Karpas-422 (cell line): ENCODE data around the gene C4A. TPM values are rescaled to one million over a fixed set of nuclear protein-coding genes. Genes with fewer than 3 reads are reported as not detected.

Experiments used
- DNase-seq: peaks from one replicate; pipeline ENCODE4 v3.0.0-alpha.2; 2015
- H2AFZ ChIP-seq: fragments of 200-600 bp; sonication (generic); 2 replicates; pipeline ENCODE4 v1.6.1; 2014; ENCODE audit warnings: antibody characterized with exemption, low read length, mixed read lengths
- H3K27ac ChIP-seq: fragments of 200-600 bp; sonication (generic); 2 replicates; pipeline ENCODE4 v1.5.1; 2014; ENCODE audit warnings: mild to moderate bottlenecking, low read length, moderate library complexity
- H3K27me3 ChIP-seq: fragments of 200-600 bp; sonication (generic); 2 replicates; pipeline ENCODE4 v1.6.1; 2014; ENCODE audit warnings: low read length, mixed read lengths
- H3K36me3 ChIP-seq: fragments of 200-600 bp; sonication (generic); 2 replicates; pipeline ENCODE4 v1.6.1; 2014; ENCODE audit warnings: low read length, mixed read lengths; ENCODE audit not compliant: insufficient read depth
- H3K4me1 ChIP-seq: fragments of 200-600 bp; sonication (generic); 2 replicates; pipeline ENCODE4 v1.6.1; 2014; ENCODE audit warnings: mild to moderate bottlenecking, low read length, mixed read lengths
- H3K4me2 ChIP-seq: fragments of 200-600 bp; sonication (generic); 2 replicates; pipeline ENCODE4 v1.6.1; 2014; ENCODE audit warnings: low read length, low read depth, mild to moderate bottlenecking; ENCODE audit not compliant: poor library complexity, severe bottlenecking
- H3K4me3 ChIP-seq: fragments of 200-600 bp; sonication (generic); 2 replicates; pipeline ENCODE4 v1.5.1; 2014; ENCODE audit warnings: mild to moderate bottlenecking, antibody characterized with exemption, low read length, mixed read lengths
- H3K79me2 ChIP-seq: fragments of 200-600 bp; sonication (generic); 2 replicates; pipeline ENCODE4 v1.6.1; 2014; ENCODE audit warnings: mild to moderate bottlenecking, low read length, mixed read lengths
- H3K9ac ChIP-seq: fragments of 200-600 bp; sonication (generic); 2 replicates; pipeline ENCODE4 v1.6.0; 2014; ENCODE audit warnings: low read length
- H3K9me2 ChIP-seq: fragments of 200-600 bp; sonication (generic), shearing (Covaris generic); replicated peaks from 2 replicates; pipeline ENCODE4 v1.6.0; 2014; ENCODE audit warnings: mild to moderate bottlenecking, low read length, moderate library complexity; ENCODE audit not compliant: insufficient read depth
- H3K9me3 ChIP-seq: fragments of 300-700, 200-600 bp; sonication (generic); 2 replicates; pipeline ENCODE4 v1.6.1; 2014; ENCODE audit warnings: low read length, mixed read lengths
- H4K20me1 ChIP-seq: fragments of 200-600 bp; sonication (generic); 2 replicates; pipeline ENCODE4 v1.6.1; 2014; ENCODE audit warnings: mild to moderate bottlenecking, antibody characterized with exemption, low read length, low read depth; ENCODE audit not compliant: insufficient read depth
- total RNA-seq: library from RNA; depleted of rRNA; stranded (reverse); fragments of >200 nt; shearing (Covaris generic); gene quantifications from 2 replicates; pipeline ENCODE4 v1.2.3, GENCODE V29; 2014; ENCODE audit warnings: low replicate concordance

The C4A gene
- total RNA-seq, 1 experiment from 2014 or later: 2.9 TPM

DNA sequence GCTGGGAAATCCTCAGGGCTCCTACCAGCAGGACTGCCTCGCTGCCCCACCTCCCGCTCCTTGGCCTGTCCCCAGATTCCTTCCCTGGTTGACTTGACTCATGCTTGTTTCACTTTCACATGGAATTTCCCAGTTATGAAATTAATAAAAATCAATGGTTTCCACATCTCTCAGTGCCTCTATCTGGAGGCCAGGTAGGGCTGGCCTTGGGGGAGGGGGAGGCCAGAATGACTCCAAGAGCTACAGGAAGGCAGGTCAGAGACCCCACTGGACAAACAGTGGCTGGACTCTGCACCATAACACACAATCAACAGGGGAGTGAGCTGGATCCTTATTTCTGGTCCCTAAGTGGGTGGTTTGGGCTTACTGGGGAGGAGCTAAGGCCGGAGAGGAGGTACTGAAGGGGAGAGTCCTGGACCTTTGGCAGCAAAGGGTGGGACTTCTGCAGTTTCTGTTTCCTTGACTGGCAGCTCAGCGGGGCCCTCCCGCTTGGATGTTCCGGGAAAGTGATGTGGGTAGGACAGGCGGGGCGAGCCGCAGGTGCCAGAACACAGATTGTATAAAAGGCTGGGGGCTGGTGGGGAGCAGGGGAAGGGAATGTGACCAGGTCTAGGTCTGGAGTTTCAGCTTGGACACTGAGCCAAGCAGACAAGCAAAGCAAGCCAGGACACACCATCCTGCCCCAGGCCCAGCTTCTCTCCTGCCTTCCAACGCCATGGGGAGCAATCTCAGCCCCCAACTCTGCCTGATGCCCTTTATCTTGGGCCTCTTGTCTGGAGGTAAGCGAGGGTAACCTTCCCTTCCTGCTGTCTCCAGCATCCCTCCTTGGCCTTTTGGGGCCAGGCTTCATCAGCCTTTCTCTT is 36.1 kb upstream of the C4A start, which contains the start of gene CFB:
Gene CFB (plus strand): TSS at position 589 of the 863 bp plus-strand sequence. CDS start 127 bp downstream, at position 716.
- Histone ChIP-seq H3K36me3 (no peaks in the 10 kb centered on the region), H3K9ac (no peak within 1 kb of the TSS), H4K20me1 (no peaks in the 10 kb centered on the region), H3K4me2 (no peak within 1 kb of the TSS), H3K27ac (no peak within 1 kb of the TSS), H3K79me2 (no peaks in the 10 kb centered on the region), H2AFZ (no peak within 1 kb of the TSS), H3K9me3 (no peaks in the 10 kb centered on the region), H3K4me3 (no peak within 1 kb of the TSS), H3K27me3 (no peaks in the 10 kb centered on the region), H3K9me2 (no peaks in the 10 kb centered on the region), H3K4me1 (no peaks in the 10 kb centered on the region)
- DNase-seq: no peak

DNA sequence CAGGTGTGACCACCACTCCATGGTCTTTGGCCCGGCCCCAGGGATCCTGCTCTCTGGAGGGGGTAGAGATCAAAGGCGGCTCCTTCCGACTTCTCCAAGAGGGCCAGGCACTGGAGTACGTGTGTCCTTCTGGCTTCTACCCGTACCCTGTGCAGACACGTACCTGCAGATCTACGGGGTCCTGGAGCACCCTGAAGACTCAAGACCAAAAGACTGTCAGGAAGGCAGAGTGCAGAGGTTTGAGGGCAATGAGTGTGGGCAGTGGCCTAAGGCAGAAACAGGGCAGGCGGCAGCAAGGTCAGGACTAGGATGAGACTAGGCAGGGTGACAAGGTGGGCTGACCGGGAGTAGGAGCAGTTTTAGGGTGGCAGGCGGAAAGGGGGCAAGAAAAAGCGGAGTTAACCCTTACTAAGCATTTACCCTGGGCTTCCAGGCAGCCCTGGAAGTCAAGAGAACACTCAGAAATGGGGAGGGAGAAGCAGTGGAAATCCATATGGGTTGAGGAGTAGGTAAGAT is 35.4 kb upstream of the C4A start:
- Histone ChIP-seq H2AFZ (no peak overlapping the region), H3K79me2 (no peaks in the 10 kb centered on the region), H3K36me3 (0 out of 2 replicates have a peak, but pooled peaks cover 3% of the 10 kb centered on the region), H3K4me1 (no peaks in the 10 kb centered on the region), H3K9me3 (no peaks in the 10 kb centered on the region), H3K9me2 (no peaks in the 10 kb centered on the region), H4K20me1 (no peaks in the 10 kb centered on the region), H3K27ac (no peak overlapping the region), H3K4me3 (no peak overlapping the region), H3K9ac (no peak overlapping the region), H3K27me3 (no peaks in the 10 kb centered on the region), H3K4me2 (no peak overlapping the region)
- no peak for DNase-seq

DNA sequence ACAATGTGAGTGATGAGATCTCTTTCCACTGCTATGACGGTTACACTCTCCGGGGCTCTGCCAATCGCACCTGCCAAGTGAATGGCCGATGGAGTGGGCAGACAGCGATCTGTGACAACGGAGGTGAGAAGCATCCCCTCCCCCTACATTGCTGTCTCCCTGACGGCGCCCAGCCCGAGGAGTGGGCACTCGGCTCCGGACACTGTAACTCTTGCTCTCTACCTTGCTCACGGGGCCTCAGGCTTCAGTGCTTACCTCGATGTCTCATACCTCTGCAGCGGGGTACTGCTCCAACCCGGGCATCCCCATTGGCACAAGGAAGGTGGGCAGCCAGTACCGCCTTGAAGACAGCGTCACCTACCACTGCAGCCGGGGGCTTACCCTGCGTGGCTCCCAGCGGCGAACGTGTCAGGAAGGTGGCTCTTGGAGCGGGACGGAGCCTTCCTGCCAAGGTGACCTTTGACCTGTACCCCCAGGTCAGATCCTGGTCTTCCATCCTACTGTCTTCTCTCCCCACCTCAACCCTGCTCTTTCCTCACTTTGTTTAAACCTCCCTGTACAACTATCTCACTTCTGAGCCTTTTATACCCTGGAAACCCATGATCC is 34.7 kb upstream of the C4A start:
- H3K4me3 ChIP-seq: no peak overlapping the region
- no peak overlapping the region for H3K9ac ChIP-seq
- H3K36me3 ChIP-seq: 0 out of 2 replicates have a peak, but pooled peaks cover 10% of the 10 kb centered on the region
- DNase-seq: no peak
- no peaks in the 10 kb centered on the region for H3K79me2 ChIP-seq
- no peaks in the 10 kb centered on the region for H3K4me1 ChIP-seq
- H3K9me2 ChIP-seq: no peaks in the 10 kb centered on the region
- H3K9me3 ChIP-seq: no peaks in the 10 kb centered on the region
- H3K4me2 ChIP-seq: no peak overlapping the region
- no peak overlapping the region for H3K27ac ChIP-seq
- H4K20me1 ChIP-seq: no peaks in the 10 kb centered on the region
- H3K27me3 ChIP-seq: no peaks in the 10 kb centered on the region
- no peak overlapping the region for H2AFZ ChIP-seq

DNA sequence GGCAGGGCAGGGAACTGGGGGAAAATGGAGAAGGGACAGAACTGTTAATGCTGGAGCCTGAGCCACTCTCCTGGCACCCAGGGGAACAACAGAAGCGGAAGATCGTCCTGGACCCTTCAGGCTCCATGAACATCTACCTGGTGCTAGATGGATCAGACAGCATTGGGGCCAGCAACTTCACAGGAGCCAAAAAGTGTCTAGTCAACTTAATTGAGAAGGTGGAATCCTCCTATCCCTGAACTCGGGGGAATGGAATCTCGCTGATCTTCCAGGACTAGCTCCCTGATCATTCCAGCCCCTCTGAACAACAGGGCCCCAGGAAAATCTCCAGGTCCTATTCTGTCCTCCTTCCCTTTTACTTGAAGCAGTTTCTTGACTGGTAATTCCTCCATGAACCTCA is 34.0 kb upstream of the C4A start:
- Histone ChIP-seq H3K4me1 (no peaks in the 10 kb centered on the region), H2AFZ (no peak overlapping the region), H3K27ac (no peak overlapping the region), H3K9me3 (no peaks in the 10 kb centered on the region), H3K9me2 (no peaks in the 10 kb centered on the region), H3K36me3 (0 out of 2 replicates have a peak, but pooled peaks cover 10% of the 10 kb centered on the region), H3K79me2 (no peaks in the 10 kb centered on the region), H4K20me1 (no peaks in the 10 kb centered on the region), H3K9ac (no peak overlapping the region), H3K27me3 (no peaks in the 10 kb centered on the region), H3K4me2 (no peak overlapping the region), H3K4me3 (no peak overlapping the region)
- peak; percentile 43 for DNase-seq

DNA sequence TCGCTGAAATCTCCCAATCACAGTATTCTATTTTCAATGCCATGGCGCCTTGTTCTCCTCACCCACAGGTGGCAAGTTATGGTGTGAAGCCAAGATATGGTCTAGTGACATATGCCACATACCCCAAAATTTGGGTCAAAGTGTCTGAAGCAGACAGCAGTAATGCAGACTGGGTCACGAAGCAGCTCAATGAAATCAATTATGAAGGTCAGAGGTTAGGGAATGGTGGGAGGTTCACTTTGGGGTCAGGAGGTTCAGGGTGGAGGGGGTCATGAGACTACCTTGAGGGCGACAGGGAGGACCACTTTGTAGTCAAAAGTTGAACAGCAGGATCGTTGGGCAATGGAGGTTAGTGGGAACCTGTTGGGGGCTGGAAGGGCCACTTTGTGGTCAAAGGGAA is 33.6 kb upstream of the C4A start:
- Histone ChIP-seq H3K79me2 (no peaks in the 10 kb centered on the region), H4K20me1 (no peaks in the 10 kb centered on the region), H3K4me2 (no peak overlapping the region), H3K4me1 (no peaks in the 10 kb centered on the region), H3K27me3 (no peaks in the 10 kb centered on the region), H3K27ac (no peak overlapping the region), H2AFZ (no peak overlapping the region), H3K9me3 (no peaks in the 10 kb centered on the region), H3K4me3 (no peak overlapping the region), H3K36me3 (0 out of 2 replicates have a peak, but pooled peaks cover 10% of the 10 kb centered on the region), H3K9me2 (no peaks in the 10 kb centered on the region), H3K9ac (no peak overlapping the region)
- no peak for DNase-seq

DNA sequence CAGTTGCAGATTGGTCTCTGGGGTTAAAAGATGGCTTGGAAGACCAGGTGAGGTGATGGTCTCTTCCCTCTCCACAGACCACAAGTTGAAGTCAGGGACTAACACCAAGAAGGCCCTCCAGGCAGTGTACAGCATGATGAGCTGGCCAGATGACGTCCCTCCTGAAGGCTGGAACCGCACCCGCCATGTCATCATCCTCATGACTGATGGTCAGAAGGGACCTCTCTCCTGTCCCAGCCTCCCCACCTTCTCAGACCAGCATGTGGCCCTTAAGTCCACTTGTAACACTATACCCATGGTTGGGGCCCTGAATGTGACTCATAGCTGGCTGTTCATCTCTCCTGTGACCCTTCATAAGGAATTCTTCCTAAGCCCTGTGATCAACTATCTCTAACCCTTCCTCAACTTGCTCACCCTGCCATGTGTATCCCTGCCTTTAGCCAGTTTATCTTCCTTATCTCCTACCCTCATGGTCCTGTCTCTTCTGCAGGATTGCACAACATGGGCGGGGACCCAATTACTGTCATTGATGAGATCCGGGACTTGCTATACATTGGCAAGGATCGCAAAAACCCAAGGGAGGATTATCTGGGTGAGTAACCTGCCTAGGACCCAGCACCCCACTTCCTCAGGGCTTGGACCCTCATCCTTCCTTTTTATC is 33.0 kb upstream of the C4A start:
- 0 out of 2 replicates have a peak, but pooled peaks cover 10% of the 10 kb centered on the region for H3K36me3 ChIP-seq
- H3K9ac ChIP-seq: no peak overlapping the region
- no peak overlapping the region for H3K4me3 ChIP-seq
- H3K4me2 ChIP-seq: no peak overlapping the region
- H2AFZ ChIP-seq: no peak overlapping the region
- DNase-seq: peak; percentile 40
- H3K9me2 ChIP-seq: no peaks in the 10 kb centered on the region
- H4K20me1 ChIP-seq: no peaks in the 10 kb centered on the region
- no peaks in the 10 kb centered on the region for H3K27me3 ChIP-seq
- H3K9me3 ChIP-seq: no peaks in the 10 kb centered on the region
- no peaks in the 10 kb centered on the region for H3K4me1 ChIP-seq
- no peaks in the 10 kb centered on the region for H3K79me2 ChIP-seq
- H3K27ac ChIP-seq: no peak overlapping the region

DNA sequence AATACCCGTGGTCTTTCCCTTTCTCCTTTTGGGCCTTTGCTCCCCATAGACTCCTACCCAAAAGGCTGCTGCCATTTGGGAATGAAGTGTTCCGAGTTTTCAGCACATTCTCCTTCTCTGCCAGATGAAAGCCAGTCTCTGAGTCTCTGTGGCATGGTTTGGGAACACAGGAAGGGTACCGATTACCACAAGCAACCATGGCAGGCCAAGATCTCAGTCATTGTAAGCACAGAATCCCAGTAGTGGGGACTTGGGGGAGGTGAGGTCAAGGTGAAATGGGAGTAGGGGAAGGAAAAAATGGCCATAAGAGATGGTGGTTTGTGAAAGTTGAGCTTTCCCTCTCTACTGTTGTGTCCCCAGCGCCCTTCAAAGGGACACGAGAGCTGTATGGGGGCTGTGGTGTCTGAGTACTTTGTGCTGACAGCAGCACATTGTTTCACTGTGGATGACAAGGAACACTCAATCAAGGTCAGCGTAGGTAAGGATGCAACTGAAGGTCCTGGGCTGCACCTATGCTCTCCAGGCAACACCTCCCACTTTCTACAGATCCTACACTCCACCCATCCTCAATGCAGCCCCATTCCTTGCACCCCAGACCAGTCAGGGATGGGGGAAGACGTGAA is 31.8 kb upstream of the C4A start:
- Histone ChIP-seq H4K20me1 (no peaks in the 10 kb centered on the region), H3K4me2 (no peak overlapping the region), H3K27ac (no peak overlapping the region), H3K9me2 (no peaks in the 10 kb centered on the region), H3K9me3 (no peaks in the 10 kb centered on the region), H3K79me2 (no peaks in the 10 kb centered on the region), H3K27me3 (no peaks in the 10 kb centered on the region), H2AFZ (no peak overlapping the region), H3K4me3 (no peak overlapping the region), H3K9ac (no peak overlapping the region), H3K4me1 (no peaks in the 10 kb centered on the region), H3K36me3 (0 out of 2 replicates have a peak, but pooled peaks cover 10% of the 10 kb centered on the region)
- no peak for DNase-seq
